ENCODE measurements around the gene USP35. TPM values are rescaled to one million over a fixed set of nuclear protein-coding genes. Genes with fewer than 3 reads are reported as not detected.

The USP35 gene
- total and polyA plus RNA-seq, 2 donors (not counting 1 experiment from before 2014, with no cell fraction given) = 4.6 to 13.0 TPM

DNA sequence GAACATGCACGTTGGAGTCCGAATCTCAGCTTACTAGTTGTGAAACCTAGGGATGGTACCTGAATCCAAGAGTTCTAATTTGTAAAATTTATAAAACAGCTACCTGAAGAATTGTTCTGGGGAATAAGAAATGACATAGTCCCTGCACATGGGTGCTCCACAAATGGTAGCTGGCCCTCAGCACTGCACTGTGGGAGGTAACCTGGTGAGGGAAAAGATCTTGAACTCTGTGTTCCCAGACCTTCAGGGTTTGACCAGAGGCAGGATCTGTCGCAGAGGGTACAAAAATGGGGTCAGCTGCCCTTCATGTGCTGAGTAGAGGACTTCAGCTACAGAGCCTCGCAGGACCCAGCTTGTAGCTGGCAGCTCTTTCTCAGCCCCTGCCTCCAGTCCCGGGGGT, 73.5 kb downstream of the USP35 start:
- no peak for DNase-seq (ENCODE audit: low read depth in 2 of 2)
- no peak overlapping the region for H3K27ac ChIP-seq (ENCODE audit: insufficient read depth, low read length)
- H3K9me3 ChIP-seq (ENCODE audit: control insufficient read depth, insufficient read depth, low read depth, low read length) = no peaks in the 10 kb centered on the region
- no peaks in the 10 kb centered on the region for H3K27me3 ChIP-seq (ENCODE audit: control insufficient read depth, insufficient read depth, low read length)
- no peaks in the 10 kb centered on the region for H4K20me1 ChIP-seq (ENCODE audit: control insufficient read depth, extremely low read depth, insufficient read depth, low read length)
- H3K4me3 ChIP-seq (replicated peaks in 1 of 4; ENCODE audit: control extremely low read depth in 1 of 4, insufficient read depth in 1 of 4, low read depth in 3 of 4, low read length in 4 of 4) = no peak overlapping the region
- no peaks in the 10 kb centered on the region for H3K79me2 ChIP-seq (ENCODE audit: control insufficient read depth, insufficient read depth, low read length)
- no peak overlapping the region for H2AFZ ChIP-seq (ENCODE audit: low read length)
- H3K4me1 ChIP-seq (ENCODE audit: control insufficient read depth, extremely low read depth, insufficient read depth, low read length) = no peaks in the 10 kb centered on the region
- H3K36me3 ChIP-seq (ENCODE audit: control insufficient read depth, insufficient read depth, low read length) = no peaks in the 10 kb centered on the region
- H3K9ac ChIP-seq (ENCODE audit: insufficient read depth, low read length) = no peak overlapping the region
- TF ChIP-seq, protein P1, sequence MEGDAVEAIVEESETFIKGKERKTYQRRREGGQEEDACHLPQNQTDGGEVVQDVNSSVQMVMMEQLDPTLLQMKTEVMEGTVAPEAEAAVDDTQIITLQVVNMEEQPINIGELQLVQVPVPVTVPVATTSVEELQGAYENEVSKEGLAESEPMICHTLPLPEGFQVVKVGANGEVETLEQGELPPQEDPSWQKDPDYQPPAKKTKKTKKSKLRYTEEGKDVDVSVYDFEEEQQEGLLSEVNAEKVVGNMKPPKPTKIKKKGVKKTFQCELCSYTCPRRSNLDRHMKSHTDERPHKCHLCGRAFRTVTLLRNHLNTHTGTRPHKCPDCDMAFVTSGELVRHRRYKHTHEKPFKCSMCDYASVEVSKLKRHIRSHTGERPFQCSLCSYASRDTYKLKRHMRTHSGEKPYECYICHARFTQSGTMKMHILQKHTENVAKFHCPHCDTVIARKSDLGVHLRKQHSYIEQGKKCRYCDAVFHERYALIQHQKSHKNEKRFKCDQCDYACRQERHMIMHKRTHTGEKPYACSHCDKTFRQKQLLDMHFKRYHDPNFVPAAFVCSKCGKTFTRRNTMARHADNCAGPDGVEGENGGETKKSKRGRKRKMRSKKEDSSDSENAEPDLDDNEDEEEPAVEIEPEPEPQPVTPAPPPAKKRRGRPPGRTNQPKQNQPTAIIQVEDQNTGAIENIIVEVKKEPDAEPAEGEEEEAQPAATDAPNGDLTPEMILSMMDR (conservative IDR thresholded peaks at IDR 0.05 in 1 of 2, IDR thresholded peaks at IDR 0.05 in 1 of 2; ENCODE audit: low read depth in 1 of 2, low read length in 2 of 2) = no peak
- TF ChIP-seq EZH2 (IDR thresholded peaks at IDR 0.05; ENCODE audit: low read length, missing control alignments) = no peak
- H3K4me2 ChIP-seq (ENCODE audit: extremely low read depth, insufficient read depth, low read length) = no peak overlapping the region

DNA sequence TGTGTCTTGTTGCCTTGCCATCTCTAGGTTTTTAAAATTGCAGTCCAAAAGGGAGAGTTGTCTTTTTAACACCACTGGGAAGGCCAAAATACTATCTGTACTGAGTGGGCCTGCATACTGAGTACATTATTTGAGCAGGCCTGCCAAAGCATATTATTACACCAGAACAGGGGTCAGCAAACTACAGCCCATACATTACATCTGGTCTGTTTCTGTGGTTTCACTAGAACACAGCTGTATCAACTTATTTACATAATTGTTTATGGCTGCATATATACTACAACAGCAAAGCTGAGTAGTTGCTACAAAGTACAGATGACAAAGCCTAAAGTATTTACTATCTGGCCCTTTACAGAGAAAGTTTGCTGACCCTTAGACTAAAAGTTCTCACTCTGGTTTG, 74.0 kb downstream of the USP35 start:
- no peak overlapping the region for H2AFZ ChIP-seq (ENCODE audit: low read length)

More for the DNA sequence above, 74.0 kb downstream of the USP35 start:
- H3K27me3 ChIP-seq (ENCODE audit: control insufficient read depth, insufficient read depth, low read length) = no peaks in the 10 kb centered on the region
- H3K4me2 ChIP-seq (ENCODE audit: extremely low read depth, insufficient read depth, low read length) = no peak overlapping the region
- H4K20me1 ChIP-seq (ENCODE audit: control insufficient read depth, extremely low read depth, insufficient read depth, low read length) = no peaks in the 10 kb centered on the region
- H3K27ac ChIP-seq (ENCODE audit: insufficient read depth, low read length) = no peak overlapping the region
- TF ChIP-seq, protein P1 (conservative IDR thresholded peaks at IDR 0.05 in 1 of 2, IDR thresholded peaks at IDR 0.05 in 1 of 2; ENCODE audit: low read depth in 1 of 2, low read length in 2 of 2) = no peak
- TF ChIP-seq EZH2 (IDR thresholded peaks at IDR 0.05; ENCODE audit: low read length, missing control alignments) = no peak
- H3K9ac ChIP-seq (ENCODE audit: insufficient read depth, low read length) = no peak overlapping the region
- H3K79me2 ChIP-seq (ENCODE audit: control insufficient read depth, insufficient read depth, low read length) = no peaks in the 10 kb centered on the region
- no peaks in the 10 kb centered on the region for H3K36me3 ChIP-seq (ENCODE audit: control insufficient read depth, insufficient read depth, low read length)
- no peaks in the 10 kb centered on the region for H3K9me3 ChIP-seq (ENCODE audit: control insufficient read depth, insufficient read depth, low read depth, low read length)
- peak in 1 of 2 donors; percentile 78 for DNase-seq (ENCODE audit: low read depth in 2 of 2)
- H3K4me3 ChIP-seq (replicated peaks in 1 of 4; ENCODE audit: control extremely low read depth in 1 of 4, insufficient read depth in 1 of 4, low read depth in 3 of 4, low read length in 4 of 4) = no peak overlapping the region
- no peaks in the 10 kb centered on the region for H3K4me1 ChIP-seq (ENCODE audit: control insufficient read depth, extremely low read depth, insufficient read depth, low read length)

Other genes with a start within 250 kb of the USP35 start
- 32.4 and 38.6 TPM in 2 replicates for gene INTS4, start 194.3 kb upstream of the USP35 start, total RNA-seq
- 17.2 and 20.8 TPM in 2 replicates for gene INTS4, start 194.3 kb upstream of the USP35 start, polyA plus RNA-seq
- gene KCTD14, start 165.6 kb upstream of the USP35 start, total RNA-seq = 0.33 and 0.77 TPM in 2 replicates
- gene KCTD14, start 165.6 kb upstream of the USP35 start, polyA plus RNA-seq = 2.5 and 3.2 TPM in 2 replicates
- gene THRSP, start 125.1 kb upstream of the USP35 start, total RNA-seq = under 0.01 TPM in 1 of 2 replicates, not detected in the other
- 0.19 TPM in 1 of 2 replicates, not detected in the other for gene THRSP, start 125.1 kb upstream of the USP35 start, polyA plus RNA-seq
- 60.9 and 101 TPM in 2 replicates for gene NDUFC2, start 109.1 kb upstream of the USP35 start, total RNA-seq
- gene NDUFC2, start 109.1 kb upstream of the USP35 start, polyA plus RNA-seq = 93.9 and 113 TPM in 2 replicates
- gene ALG8, start 49.3 kb upstream of the USP35 start, total RNA-seq = 30.3 and 33.7 TPM in 2 replicates
- gene ALG8, start 49.3 kb upstream of the USP35 start, polyA plus RNA-seq = 49.6 and 62.5 TPM in 2 replicates
- 7.2 and 8.1 TPM in 2 replicates for gene KCTD21, start 293 bp upstream of the USP35 start, total RNA-seq
- gene KCTD21, start 293 bp upstream of the USP35 start, polyA plus RNA-seq = 13.0 and 15.9 TPM in 2 replicates
- 12.8 and 14.0 TPM in 2 replicates for gene GAB2, start 228.9 kb downstream of the USP35 start, total RNA-seq
- gene GAB2, start 228.9 kb downstream of the USP35 start, polyA plus RNA-seq = 6.4 and 7.1 TPM in 2 replicates

Data from fibroblast of lung (primary cell).